Measurements from ENCODE around the gene AKR1E2. TPM values are rescaled to one million over a fixed set of nuclear protein-coding genes. Genes with fewer than 3 reads are reported as not detected.

The AKR1E2 gene
- total and polyA plus RNA-seq, 9 of the 15 experiments (the other 6 are each of a cell fraction or from before 2014, with no cell fraction given): 4.2 to 16.6 (median 9.8) TPM

- TF ChIP-seq ZMIZ1 (IDR thresholded peaks at IDR 0.05; ENCODE audit: low read depth in 2 of 2, low read length in 2 of 2) (no peak), FOXO4 (CRISPR knock-in tag; IDR thresholded peaks at IDR 0.05) (no peak; the same call in 1 of the 2 replicates), TBP (optimal IDR thresholded peaks at IDR 0.05; ENCODE audit: low read depth, low read length) (peak; percentile 72), ADNP (tag; IDR thresholded peaks at IDR 0.05) (no peak), THRB (CRISPR knock-in tag; conservative IDR thresholded peaks at IDR 0.05) (no peak), STAT5A (IDR thresholded peaks at IDR 0.05; ENCODE audit: borderline replicate concordance, low read length) (no peak), NUFIP1 (IDR thresholded peaks at IDR 0.05; ENCODE audit: partially characterized antibody) (no peak), NR2C2 (CRISPR knock-in tag; IDR thresholded peaks at IDR 0.05) (no peak), NR2C2 (tag; IDR thresholded peaks at IDR 0.05) (peak; percentile 71), NFIX (CRISPR knock-in tag; IDR thresholded peaks at IDR 0.05; ENCODE audit: low read depth) (no peak), ELK3 (CRISPR knock-in tag; IDR thresholded peaks at IDR 0.05) (no peak), U2AF2 (optimal IDR thresholded peaks at IDR 0.05; ENCODE audit: low read depth, low read length) (no peak), SIN3A (IDR thresholded peaks at IDR 0.05; ENCODE audit: borderline replicate concordance in 2 of 2, control insufficient read depth in 1 of 2, low read depth in 2 of 2, low read length in 2 of 2) (no peak), ZNF3 (CRISPR knock-in tag; IDR thresholded peaks at IDR 0.05) (no peak), RNF219 (CRISPR knock-in tag; IDR thresholded peaks at IDR 0.05) (no peak), POLR2G (IDR thresholded peaks at IDR 0.05; ENCODE audit: low read depth, low read length) (peak; percentile 93)
These were observed at the start of gene AKR1E2 (continued) for GRCh38 chr10:4825868-4826791.
